ENCODE data around the gene C1orf50.

- TF ChIP-seq BHLHE40 (IDR thresholded peaks at IDR 0.05; ENCODE audit: borderline replicate concordance) (no peak), L3MBTL2 (conservative IDR thresholded peaks at IDR 0.05) (no peak), TARDBP (IDR thresholded peaks at IDR 0.05) (no peak)
Observed at GRCh38 chr1:42753070-42753469, 14.0 kb upstream of the C1orf50 start.

Measured in HEK293T (cell line).